Keratinocyte (primary cell): Measurements from ENCODE around the gene HMCN1.

Experiments
- EZH2 ChIP-seq: IDR thresholded peaks from one replicate; pipeline ENCODE4 v1.6.1; 2012; ENCODE audit warnings: inconsistent platforms, mild to moderate bottlenecking, low read length, moderate library complexity
- TF ChIP-seq, protein P1 (sequence below), 3 experiments: IDR thresholded peaks in 1 of 3; conservative IDR thresholded peaks in 1 of 3; optimal IDR thresholded peaks in 1 of 3; 2 replicates in 2 of 3; 3 replicates in 1 of 3; pipeline versions ENCODE3 to v1.5.1; 2011; ENCODE audit warnings: low read length in 3 of 3, mild to moderate bottlenecking in 3 of 3, moderate library complexity in 2 of 3, control low read depth in 1 of 3, inconsistent platforms in 1 of 3; ENCODE audit not compliant: insufficient read depth in 2 of 3; ENCODE audit errors: extremely low read depth in 1 of 3

DNA sequence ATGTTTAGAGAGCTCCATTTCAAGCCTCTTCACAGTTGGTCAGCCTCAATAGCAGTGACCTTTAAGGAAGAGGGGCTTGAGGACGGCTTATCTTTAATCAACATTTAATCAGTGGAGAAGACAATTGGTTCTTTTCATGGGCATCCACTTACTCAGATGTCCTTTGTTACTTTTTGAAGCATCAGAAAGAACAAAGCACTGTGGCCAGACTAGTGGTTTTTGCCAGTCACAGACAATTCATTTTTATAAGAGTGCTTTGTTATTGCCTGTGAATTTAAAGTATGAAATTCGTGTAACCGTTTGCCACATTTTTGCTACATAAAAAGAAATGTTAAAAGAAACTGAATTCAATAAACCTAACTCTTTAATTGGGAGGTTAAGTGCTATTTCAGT, 418.0 kb downstream of the HMCN1 start:
- TF ChIP-seq, protein P1, sequence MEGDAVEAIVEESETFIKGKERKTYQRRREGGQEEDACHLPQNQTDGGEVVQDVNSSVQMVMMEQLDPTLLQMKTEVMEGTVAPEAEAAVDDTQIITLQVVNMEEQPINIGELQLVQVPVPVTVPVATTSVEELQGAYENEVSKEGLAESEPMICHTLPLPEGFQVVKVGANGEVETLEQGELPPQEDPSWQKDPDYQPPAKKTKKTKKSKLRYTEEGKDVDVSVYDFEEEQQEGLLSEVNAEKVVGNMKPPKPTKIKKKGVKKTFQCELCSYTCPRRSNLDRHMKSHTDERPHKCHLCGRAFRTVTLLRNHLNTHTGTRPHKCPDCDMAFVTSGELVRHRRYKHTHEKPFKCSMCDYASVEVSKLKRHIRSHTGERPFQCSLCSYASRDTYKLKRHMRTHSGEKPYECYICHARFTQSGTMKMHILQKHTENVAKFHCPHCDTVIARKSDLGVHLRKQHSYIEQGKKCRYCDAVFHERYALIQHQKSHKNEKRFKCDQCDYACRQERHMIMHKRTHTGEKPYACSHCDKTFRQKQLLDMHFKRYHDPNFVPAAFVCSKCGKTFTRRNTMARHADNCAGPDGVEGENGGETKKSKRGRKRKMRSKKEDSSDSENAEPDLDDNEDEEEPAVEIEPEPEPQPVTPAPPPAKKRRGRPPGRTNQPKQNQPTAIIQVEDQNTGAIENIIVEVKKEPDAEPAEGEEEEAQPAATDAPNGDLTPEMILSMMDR (optimal IDR thresholded peaks at IDR 0.05 in 1 of 3, IDR thresholded peaks at IDR 0.05 in 1 of 3, conservative IDR thresholded peaks at IDR 0.05 in 1 of 3; ENCODE audit: extremely low read depth in 1 of 3, insufficient read depth in 2 of 3, low read length in 3 of 3), result no peak
- TF ChIP-seq EZH2, result no peak
